GM12878 (cell line): ENCODE results near the gene SH2D2A.

Experiments
- ATF7 ChIP-seq: fragments of 450-650 bp; IDR thresholded peaks from 2 replicates; pipeline ENCODE4 v1.6.1; 2016; ENCODE audit warnings: low read depth, mild to moderate bottlenecking
- BHLHE40 ChIP-seq, 2 experiments: fragments of 450-650 bp in 1 of 2; IDR thresholded peaks; 2 replicates each; pipeline ENCODE4 v1.6.1; 2011 to 2017; ENCODE audit warnings: low read depth in 2 of 2, borderline replicate concordance in 1 of 2, improper control_type of control experiment in 1 of 2, low read length in 1 of 2, mild to moderate bottlenecking in 1 of 2
- CTCF ChIP-seq, 3 experiments: IDR thresholded peaks in 2 of 3; conservative IDR thresholded peaks in 1 of 3; 2 replicates each; pipeline ENCODE4 v1.5.1; 2011; ENCODE audit warnings: low read depth in 3 of 3, low read length in 3 of 3, mild to moderate bottlenecking in 3 of 3, control low read depth in 2 of 3, moderate library complexity in 2 of 3, inconsistent platforms in 1 of 3, mixed read lengths in 1 of 3; ENCODE audit not compliant: control insufficient read depth in 2 of 3, insufficient read depth in 1 of 3; ENCODE audit errors: extremely low read depth in 1 of 3
- E4F1 ChIP-seq: fragments of 450-650 bp; IDR thresholded peaks from 2 replicates; pipeline ENCODE4 v1.6.1; 2018; ENCODE audit warnings: borderline replicate concordance, mild to moderate bottlenecking; ENCODE audit not compliant: partially characterized antibody
- HSF1 ChIP-seq: fragments of 150-350 bp; IDR thresholded peaks from 2 replicates; pipeline ENCODE4 v1.6.1; 2014; ENCODE audit warnings: mild to moderate bottlenecking, low read depth, low read length
- JUNB ChIP-seq: IDR thresholded peaks from 2 replicates; pipeline ENCODE4 v1.6.1; 2016; ENCODE audit warnings: antibody characterized with exemption, mild to moderate bottlenecking
- MTA3 ChIP-seq: IDR thresholded peaks from 2 replicates; pipeline ENCODE4 v1.6.1; 2012; ENCODE audit warnings: low read length, inconsistent platforms, borderline replicate concordance
- MYC ChIP-seq: IDR thresholded peaks from 2 replicates; pipeline ENCODE4 v1.6.1; 2011; ENCODE audit warnings: mild to moderate bottlenecking, low read length, moderate library complexity, inconsistent platforms; ENCODE audit not compliant: insufficient read depth, insufficient replicate concordance, insufficient read length, severe bottlenecking
- PBX3 ChIP-seq: IDR thresholded peaks from 2 replicates; pipeline ENCODE4 v1.6.1; 2011; ENCODE audit warnings: mild to moderate bottlenecking, low read depth, low read length, moderate library complexity; ENCODE audit not compliant: insufficient replicate concordance
- PKNOX1 ChIP-seq: fragments of 450-650 bp; IDR thresholded peaks from 2 replicates; pipeline ENCODE4 v1.6.1; 2016; ENCODE audit warnings: mild to moderate bottlenecking
- SIX5 ChIP-seq: IDR thresholded peaks from 2 replicates; pipeline ENCODE4 v1.6.1; 2011; ENCODE audit warnings: mild to moderate bottlenecking, low read depth, low read length, moderate library complexity; ENCODE audit not compliant: severe bottlenecking
- SREBF1 ChIP-seq: IDR thresholded peaks from 2 replicates; pipeline ENCODE4 v1.6.1; 2012; ENCODE audit warnings: mild to moderate bottlenecking, low read length
- ZSCAN29 ChIP-seq: fragments of 450-650 bp; IDR thresholded peaks from 2 replicates; pipeline ENCODE4 v1.6.1; 2017; ENCODE audit warnings: mild to moderate bottlenecking, moderate library complexity

- TF ChIP-seq CTCF (IDR thresholded peaks at IDR 0.05 in 2 of 3, conservative IDR thresholded peaks at IDR 0.05 in 1 of 3; ENCODE audit: control insufficient read depth in 2 of 3, extremely low read depth in 1 of 3, insufficient read depth in 1 of 3, low read depth in 3 of 3, low read length in 3 of 3) (no peak), MTA3 (no peak), SIX5 (peak; percentile 98), PBX3 (peak; percentile 57), HSF1 (0 out of 2 replicates have a peak, but pooled peaks have one; percentile 22), SREBF1 (peak; percentile 93), JUNB (0 out of 2 replicates have a peak, but pooled peaks have one; percentile 23), ZSCAN29 (peak; percentile 78), BHLHE40 (IDR thresholded peaks at IDR 0.05; ENCODE audit: borderline replicate concordance in 1 of 2, low read depth in 2 of 2, low read length in 1 of 2) (peak in 1 of 2 experiments; percentile 7; a peak in 1 of 4 replicates), PKNOX1 (peak; percentile 94), ATF7 (peak; percentile 73; the same call in 1 of the 2 replicates), MYC (peak; percentile 58), E4F1 (peak; percentile 11)
Observed at GRCh38 chr1:156767101-156767878, 49.4 kb downstream of the SH2D2A start, which contains the start of gene PRCC.
